ENCODE data around the gene RAP1GDS1. TPM values are rescaled to one million over a fixed set of nuclear protein-coding genes. Genes with fewer than 3 reads are reported as not detected.

Gene RAP1GDS1
- total and polyA plus RNA-seq, 7 donors: 5.6 to 12.4 (median 9.9) TPM

GRCh38 chr4:98334461-98334860, 73.3 kb downstream of the RAP1GDS1 start:
- H3K4me3 ChIP-seq: no peak overlapping the region
- DNase-seq: no peak
- TF ChIP-seq, protein P1, sequence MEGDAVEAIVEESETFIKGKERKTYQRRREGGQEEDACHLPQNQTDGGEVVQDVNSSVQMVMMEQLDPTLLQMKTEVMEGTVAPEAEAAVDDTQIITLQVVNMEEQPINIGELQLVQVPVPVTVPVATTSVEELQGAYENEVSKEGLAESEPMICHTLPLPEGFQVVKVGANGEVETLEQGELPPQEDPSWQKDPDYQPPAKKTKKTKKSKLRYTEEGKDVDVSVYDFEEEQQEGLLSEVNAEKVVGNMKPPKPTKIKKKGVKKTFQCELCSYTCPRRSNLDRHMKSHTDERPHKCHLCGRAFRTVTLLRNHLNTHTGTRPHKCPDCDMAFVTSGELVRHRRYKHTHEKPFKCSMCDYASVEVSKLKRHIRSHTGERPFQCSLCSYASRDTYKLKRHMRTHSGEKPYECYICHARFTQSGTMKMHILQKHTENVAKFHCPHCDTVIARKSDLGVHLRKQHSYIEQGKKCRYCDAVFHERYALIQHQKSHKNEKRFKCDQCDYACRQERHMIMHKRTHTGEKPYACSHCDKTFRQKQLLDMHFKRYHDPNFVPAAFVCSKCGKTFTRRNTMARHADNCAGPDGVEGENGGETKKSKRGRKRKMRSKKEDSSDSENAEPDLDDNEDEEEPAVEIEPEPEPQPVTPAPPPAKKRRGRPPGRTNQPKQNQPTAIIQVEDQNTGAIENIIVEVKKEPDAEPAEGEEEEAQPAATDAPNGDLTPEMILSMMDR (IDR thresholded peaks at IDR 0.05): no peak
- H3K4me1 ChIP-seq: no peaks in the 10 kb centered on the region
- H3K9me3 ChIP-seq: peaks cover 26% of the 10 kb centered on the region
- no peak for ATAC-seq
- intact Hi-C loops (cut with DNase I): no loop called here
- H3K27me3 ChIP-seq (ENCODE audit: insufficient read depth in 3 of 3, low read length in 2 of 3): no peaks in the 10 kb centered on the region
- no peaks in the 10 kb centered on the region for H3K36me3 ChIP-seq (ENCODE audit: insufficient read depth in 1 of 2, low read depth in 1 of 2)
- H3K27ac ChIP-seq: no peak overlapping the region
- WGBS, 3 donors: 89 to 91% (median 90%) methylated on average over 5 of the region's 5 CpGs

DNA sequence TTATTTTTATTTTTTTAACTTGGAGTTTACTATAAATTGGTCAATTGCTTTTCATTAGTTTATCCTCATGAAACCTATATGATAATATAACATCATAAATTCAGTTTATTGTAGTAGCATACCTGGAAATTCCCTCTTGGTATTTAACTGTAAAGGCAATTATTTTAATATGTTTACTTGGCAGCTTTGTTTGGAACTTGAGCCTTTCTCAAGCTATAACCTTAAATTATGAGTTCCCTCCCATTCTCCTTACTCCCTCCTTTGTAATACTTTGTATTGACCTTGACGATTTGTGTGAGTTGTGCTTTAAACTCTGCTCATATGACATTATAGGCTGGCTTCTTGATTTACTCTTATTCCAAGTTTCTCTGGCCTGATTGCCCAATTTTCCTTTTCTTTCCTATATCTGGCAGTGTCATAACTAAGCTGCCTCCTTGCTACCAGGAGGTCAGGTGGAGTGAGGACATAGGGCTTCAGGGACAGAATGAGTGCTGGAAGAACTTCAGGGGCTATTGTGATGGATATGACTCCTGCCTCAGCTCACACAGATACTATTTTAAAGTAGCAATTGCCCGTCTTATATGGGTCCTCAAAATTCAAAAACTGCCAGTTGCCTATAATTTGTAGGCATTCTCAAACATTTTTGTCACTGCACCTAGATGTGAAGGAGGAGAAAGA, 77.7 kb downstream of the RAP1GDS1 start:
- no peak overlapping the region for H3K27ac ChIP-seq
- no peak overlapping the region for H3K4me3 ChIP-seq
- no peaks in the 10 kb centered on the region for H3K4me1 ChIP-seq
- H3K9me3 ChIP-seq: peaks cover 5% of the 10 kb centered on the region
- ATAC-seq: no peak
- no peaks in the 10 kb centered on the region for H3K27me3 ChIP-seq (ENCODE audit: insufficient read depth in 3 of 3, low read length in 2 of 3)
- intact Hi-C loops (cut with DNase I): no loop called here
- 75 to 84% (median 80%) methylated on average over 2 of the region's 2 CpGs for WGBS, 3 donors
- no peaks in the 10 kb centered on the region for H3K36me3 ChIP-seq (ENCODE audit: insufficient read depth in 1 of 2, low read depth in 1 of 2)
- no peak for DNase-seq
- TF ChIP-seq, protein P1 (IDR thresholded peaks at IDR 0.05): no peak

GRCh38 chr4:98341309-98341708, 80.1 kb downstream of the RAP1GDS1 start:
- H3K36me3 ChIP-seq (ENCODE audit: insufficient read depth in 1 of 2, low read depth in 1 of 2): no peaks in the 10 kb centered on the region
- intact Hi-C loops (cut with DNase I): no loop called here

GRCh38 chr4:98343626-98344025, 82.4 kb downstream of the RAP1GDS1 start:
- WGBS, 3 donors: 85 to 92% (median 88%) methylated on average over 4 of the region's 4 CpGs

More at GRCh38 chr4:98341309-98341708, 80.1 kb downstream of the RAP1GDS1 start:
- TF ChIP-seq, protein P1 (IDR thresholded peaks at IDR 0.05): no peak
- Histone ChIP-seq H3K4me3 (no peak overlapping the region), H3K4me1 (no peaks in the 10 kb centered on the region), H3K27me3 (ENCODE audit: insufficient read depth in 3 of 3, low read length in 2 of 3) (no peaks in the 10 kb centered on the region), H3K9me3 (no peaks in the 10 kb centered on the region), H3K27ac (no peak overlapping the region)
- DNase-seq: no peak
- no peak for ATAC-seq
- 44 to 68% (median 62%) methylated on average over 2 of the region's 2 CpGs for WGBS, 3 donors

More at GRCh38 chr4:98343626-98344025, 82.4 kb downstream of the RAP1GDS1 start:
- TF ChIP-seq, protein P1 (IDR thresholded peaks at IDR 0.05): no peak
- no peaks in the 10 kb centered on the region for H3K9me3 ChIP-seq
- intact Hi-C loops (cut with DNase I): no loop called here
- no peaks in the 10 kb centered on the region for H3K4me1 ChIP-seq
- no peaks in the 10 kb centered on the region for H3K36me3 ChIP-seq (ENCODE audit: insufficient read depth in 1 of 2, low read depth in 1 of 2)
- DNase-seq: no peak
- no peak for ATAC-seq
- no peaks in the 10 kb centered on the region for H3K27me3 ChIP-seq (ENCODE audit: insufficient read depth in 3 of 3, low read length in 2 of 3)
- no peak overlapping the region for H3K4me3 ChIP-seq
- no peak overlapping the region for H3K27ac ChIP-seq
